Measurements from ENCODE around the gene MRTFB.

GRCh38 chr16:14069818-14070217 is 1.3 kb upstream of the MRTFB start:
- TF ChIP-seq CTCF (IDR thresholded peaks at IDR 0.05; ENCODE audit: low read depth, low read length) = no peak
- no peak for TF ChIP-seq EZH2phosphoT487 (IDR thresholded peaks at IDR 0.05; ENCODE audit: low read depth)
